Measurements from ENCODE around the gene SLC6A8. TPM values are rescaled to one million over a fixed set of nuclear protein-coding genes. Genes with fewer than 3 reads are reported as not detected.
A peak's percentile ranks its signal among the peaks of the same experiment; 100 is the strongest.
"Not testable (repeated sequence)": the region's sequence is repeated elsewhere in the genome, so short reads cannot be mapped to it uniquely, and the experiment has no call there.

SLC6A8 gene
- total RNA-seq, 1 donor from 2014 or later: 3.5 TPM

GRCh38 chrX:153727123-153727931, 39.6 kb downstream of the SLC6A8 start:
- H3K4me3 Mint-ChIP-seq: peak overlapping the region; percentile 75
- peaks cover 18% of the 10 kb centered on the region for H3K36me3 Mint-ChIP-seq (ENCODE audit: low read depth)
- H3K27me3 Mint-ChIP-seq: no peaks in the 10 kb centered on the region
- peak overlapping the region; percentile 74 for H3K27ac Mint-ChIP-seq
- H3K9me3 Mint-ChIP-seq: no peaks in the 10 kb centered on the region
- peak; percentile 56 for DNase-seq
- intact Hi-C loops (cut with micrococcal nuclease): no loop called here
- H3K4me1 Mint-ChIP-seq: peaks cover 24% of the 10 kb centered on the region

- no peaks in the 10 kb centered on the region for H3K9me3 Mint-ChIP-seq
- intact Hi-C loops (cut with micrococcal nuclease): no loop called here
- no peak for DNase-seq
- no peak overlapping the region for H3K4me3 Mint-ChIP-seq
- H3K27me3 Mint-ChIP-seq: no peaks in the 10 kb centered on the region
- H3K4me1 Mint-ChIP-seq: peaks cover 21% of the 10 kb centered on the region
- H3K36me3 Mint-ChIP-seq (ENCODE audit: low read depth): peaks cover 16% of the 10 kb centered on the region
- H3K27ac Mint-ChIP-seq: no peak overlapping the region
These were observed 40.4 kb downstream of the SLC6A8 start for GRCh38 chrX:153728095-153728494.

GRCh38 chrX:153728951-153729631, 41.4 kb downstream of the SLC6A8 start:
- intact Hi-C loops (cut with micrococcal nuclease): no loop called here
- H3K9me3 Mint-ChIP-seq: no peaks in the 10 kb centered on the region
- H3K27ac Mint-ChIP-seq: no peak overlapping the region

GRCh38 chrX:153730115-153730514, 42.4 kb downstream of the SLC6A8 start:
- DNase-seq; H3K27me3 Mint-ChIP-seq; H3K27ac Mint-ChIP-seq; H3K9me3 Mint-ChIP-seq; intact Hi-C loops (cut with micrococcal nuclease); H3K4me3 Mint-ChIP-seq: not testable (repeated sequence)
- H3K36me3 Mint-ChIP-seq (ENCODE audit: low read depth): peaks cover 25% of the 10 kb centered on the region
- peaks cover 26% of the 10 kb centered on the region for H3K4me1 Mint-ChIP-seq

More at GRCh38 chrX:153728951-153729631, 41.4 kb downstream of the SLC6A8 start:
- Mint-ChIP-seq H3K4me3 (no peak overlapping the region), H3K27me3 (no peaks in the 10 kb centered on the region), H3K36me3 (ENCODE audit: low read depth) (peaks cover 18% of the 10 kb centered on the region), H3K4me1 (peaks cover 21% of the 10 kb centered on the region)
- DNase-seq: no peak

GRCh38 chrX:153731117-153731844, 43.6 kb downstream of the SLC6A8 start:
- Mint-ChIP-seq H3K9me3 (no peaks in the 10 kb centered on the region), H3K4me1 (peaks cover 32% of the 10 kb centered on the region), H3K27me3 (no peaks in the 10 kb centered on the region), H3K27ac (peak overlapping the region; percentile 65), H3K36me3 (ENCODE audit: low read depth) (peaks cover 28% of the 10 kb centered on the region), H3K4me3 (no peak overlapping the region)
- no peak for DNase-seq
- intact Hi-C loops (cut with micrococcal nuclease): no loop called here

GRCh38 chrX:153731845-153732215, 44.1 kb downstream of the SLC6A8 start:
- H3K4me1 Mint-ChIP-seq: peaks cover 31% of the 10 kb centered on the region
- H3K27ac Mint-ChIP-seq: peak overlapping the region; percentile 65
- intact Hi-C loops (cut with micrococcal nuclease): no loop called here
- H3K27me3 Mint-ChIP-seq: no peaks in the 10 kb centered on the region
- H3K9me3 Mint-ChIP-seq: no peaks in the 10 kb centered on the region
- no peak overlapping the region for H3K4me3 Mint-ChIP-seq
- peaks cover 30% of the 10 kb centered on the region for H3K36me3 Mint-ChIP-seq (ENCODE audit: low read depth)
- no peak for DNase-seq

GRCh38 chrX:153732401-153732800, 44.7 kb downstream of the SLC6A8 start:
- intact Hi-C loops (cut with micrococcal nuclease): no loop called here

GRCh38 chrX:153733651-153734240, 46.0 kb downstream of the SLC6A8 start:
- no peak overlapping the region for H3K4me3 Mint-ChIP-seq
- no peaks in the 10 kb centered on the region for H3K27me3 Mint-ChIP-seq
- intact Hi-C loops (cut with micrococcal nuclease): no loop called here
- H3K27ac Mint-ChIP-seq: no peak overlapping the region
- DNase-seq: no peak
- peaks cover 23% of the 10 kb centered on the region for H3K4me1 Mint-ChIP-seq
- no peaks in the 10 kb centered on the region for H3K9me3 Mint-ChIP-seq
- H3K36me3 Mint-ChIP-seq (ENCODE audit: low read depth): peaks cover 30% of the 10 kb centered on the region

More at GRCh38 chrX:153732401-153732800, 44.7 kb downstream of the SLC6A8 start:
- Mint-ChIP-seq H3K36me3 (ENCODE audit: low read depth) (peaks cover 30% of the 10 kb centered on the region), H3K27ac (no peak overlapping the region), H3K9me3 (no peaks in the 10 kb centered on the region), H3K4me1 (peaks cover 26% of the 10 kb centered on the region), H3K27me3 (no peaks in the 10 kb centered on the region), H3K4me3 (no peak overlapping the region)
- no peak for DNase-seq

- Mint-ChIP-seq H3K4me3 (no peak overlapping the region), H3K4me1 (peaks cover 23% of the 10 kb centered on the region), H3K9me3 (no peaks in the 10 kb centered on the region), H3K27ac (no peak overlapping the region), H3K36me3 (ENCODE audit: low read depth) (peaks cover 25% of the 10 kb centered on the region), H3K27me3 (no peaks in the 10 kb centered on the region)
- intact Hi-C loops (cut with micrococcal nuclease): no loop called here
- DNase-seq: no peak
These were observed 47.1 kb downstream of the SLC6A8 start for GRCh38 chrX:153734871-153735270.

GRCh38 chrX:153735274-153735673, 47.5 kb downstream of the SLC6A8 start:
- Mint-ChIP-seq H3K9me3 (no peaks in the 10 kb centered on the region), H3K36me3 (ENCODE audit: low read depth) (peaks cover 27% of the 10 kb centered on the region), H3K27me3 (no peaks in the 10 kb centered on the region), H3K27ac (no peak overlapping the region), H3K4me3 (no peak overlapping the region), H3K4me1 (peaks cover 27% of the 10 kb centered on the region)
- DNase-seq: no peak
- intact Hi-C loops (cut with micrococcal nuclease): no loop called here

- no peak for DNase-seq
- Mint-ChIP-seq H3K4me1 (peaks cover 28% of the 10 kb centered on the region), H3K36me3 (ENCODE audit: low read depth) (peaks cover 23% of the 10 kb centered on the region), H3K27me3 (no peaks in the 10 kb centered on the region), H3K9me3 (no peaks in the 10 kb centered on the region), H3K27ac (no peak overlapping the region), H3K4me3 (no peak overlapping the region)
- intact Hi-C loops (cut with micrococcal nuclease): no loop called here
These were observed 48.5 kb downstream of the SLC6A8 start for GRCh38 chrX:153736071-153736820.

GRCh38 chrX:153736871-153737441, 49.2 kb downstream of the SLC6A8 start:
- Mint-ChIP-seq H3K27ac (no peak overlapping the region), H3K9me3 (no peaks in the 10 kb centered on the region), H3K36me3 (ENCODE audit: low read depth) (peaks cover 17% of the 10 kb centered on the region), H3K4me1 (peaks cover 23% of the 10 kb centered on the region), H3K27me3 (no peaks in the 10 kb centered on the region), H3K4me3 (no peak overlapping the region)
- intact Hi-C loops (cut with micrococcal nuclease): no loop called here
- no peak for DNase-seq

GRCh38 chrX:153738056-153738605, 50.4 kb downstream of the SLC6A8 start:
- Mint-ChIP-seq H3K4me1 (peaks cover 22% of the 10 kb centered on the region), H3K36me3 (ENCODE audit: low read depth) (peaks cover 16% of the 10 kb centered on the region), H3K27me3 (no peaks in the 10 kb centered on the region), H3K9me3 (no peaks in the 10 kb centered on the region), H3K27ac (no peak overlapping the region), H3K4me3 (no peak overlapping the region)
- intact Hi-C loops (cut with micrococcal nuclease): no loop called here
- DNase-seq: no peak
